ENCODE results near the gene MRO. TPM values are rescaled to one million over a fixed set of nuclear protein-coding genes. Genes with fewer than 3 reads are reported as not detected.
"Not testable (repeated sequence)": the region's sequence is repeated elsewhere in the genome, so short reads cannot be mapped to it uniquely, and the experiment has no call there.

MRO gene
- total RNA-seq, 1 donor = 1.8 TPM

DNA sequence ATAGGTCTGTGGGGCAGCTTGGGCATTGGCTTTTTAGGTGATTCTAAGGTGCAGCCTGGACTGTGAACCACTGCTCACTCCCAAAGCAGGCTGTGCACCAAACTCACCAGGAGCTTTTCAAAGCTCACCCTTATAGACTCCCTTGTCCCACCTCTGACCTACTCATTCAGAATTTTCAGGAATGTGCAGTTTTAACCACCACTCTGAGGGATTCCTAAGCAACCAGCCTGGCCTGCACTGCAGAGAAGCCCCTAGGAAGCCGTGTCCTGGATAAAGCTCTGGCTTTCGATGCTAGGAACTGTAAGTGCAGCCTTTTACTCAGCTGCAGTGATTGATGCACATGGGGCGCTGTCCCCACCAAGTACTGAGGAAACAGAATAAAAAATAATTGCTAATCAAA lies 33.0 kb downstream of the MRO start:
- Histone ChIP-seq H3K9me3 (ENCODE audit: low read depth, low read length) (no peaks in the 10 kb centered on the region), H3K27ac (ENCODE audit: low read depth, low read length) (no peak overlapping the region), H3K4me1 (ENCODE audit: insufficient read depth, low read length) (no peaks in the 10 kb centered on the region), H3K4me3 (ENCODE audit: insufficient read depth, low read length) (no peak overlapping the region), H3K4me2 (ENCODE audit: insufficient read depth, low read length) (no peak overlapping the region), H3K27me3 (ENCODE audit: insufficient read depth, low read length) (no peaks in the 10 kb centered on the region), H3K36me3 (ENCODE audit: insufficient read depth, low read length) (no peaks in the 10 kb centered on the region), H3K79me2 (ENCODE audit: insufficient read depth, low read length) (no peaks in the 10 kb centered on the region), H2AFZ (ENCODE audit: low read length) (no peak overlapping the region), H4K20me1 (ENCODE audit: insufficient read depth, low read length) (no peaks in the 10 kb centered on the region)
- TF ChIP-seq, protein P1, sequence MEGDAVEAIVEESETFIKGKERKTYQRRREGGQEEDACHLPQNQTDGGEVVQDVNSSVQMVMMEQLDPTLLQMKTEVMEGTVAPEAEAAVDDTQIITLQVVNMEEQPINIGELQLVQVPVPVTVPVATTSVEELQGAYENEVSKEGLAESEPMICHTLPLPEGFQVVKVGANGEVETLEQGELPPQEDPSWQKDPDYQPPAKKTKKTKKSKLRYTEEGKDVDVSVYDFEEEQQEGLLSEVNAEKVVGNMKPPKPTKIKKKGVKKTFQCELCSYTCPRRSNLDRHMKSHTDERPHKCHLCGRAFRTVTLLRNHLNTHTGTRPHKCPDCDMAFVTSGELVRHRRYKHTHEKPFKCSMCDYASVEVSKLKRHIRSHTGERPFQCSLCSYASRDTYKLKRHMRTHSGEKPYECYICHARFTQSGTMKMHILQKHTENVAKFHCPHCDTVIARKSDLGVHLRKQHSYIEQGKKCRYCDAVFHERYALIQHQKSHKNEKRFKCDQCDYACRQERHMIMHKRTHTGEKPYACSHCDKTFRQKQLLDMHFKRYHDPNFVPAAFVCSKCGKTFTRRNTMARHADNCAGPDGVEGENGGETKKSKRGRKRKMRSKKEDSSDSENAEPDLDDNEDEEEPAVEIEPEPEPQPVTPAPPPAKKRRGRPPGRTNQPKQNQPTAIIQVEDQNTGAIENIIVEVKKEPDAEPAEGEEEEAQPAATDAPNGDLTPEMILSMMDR (IDR thresholded peaks at IDR 0.05; ENCODE audit: extremely low read depth, low read depth, low read length) = no peak
- no peak for DNase-seq (ENCODE audit: insufficient read length, low spot score, missing footprints)

DNA sequence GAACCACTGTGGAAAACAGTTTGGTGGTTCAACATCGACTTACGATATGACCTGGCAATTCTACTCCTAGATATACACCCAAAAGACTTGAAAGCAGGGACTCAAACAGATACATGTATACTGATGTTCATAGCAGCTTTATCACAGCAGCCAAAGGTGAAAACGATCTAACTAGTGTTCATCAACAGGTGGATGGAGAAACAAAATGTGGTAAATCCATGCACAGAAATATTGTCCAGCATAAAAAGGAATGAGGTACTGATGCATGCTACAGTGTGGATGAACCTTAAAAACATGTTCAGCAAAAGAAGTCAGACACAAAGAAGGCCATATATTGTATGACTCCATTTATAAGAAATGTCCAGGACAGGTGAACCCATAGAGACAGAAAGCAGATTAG lies 36.3 kb downstream of the MRO start:
- no peaks in the 10 kb centered on the region for H4K20me1 ChIP-seq (ENCODE audit: insufficient read depth, low read length)
- H3K27me3 ChIP-seq (ENCODE audit: insufficient read depth, low read length) = no peaks in the 10 kb centered on the region
- H3K27ac ChIP-seq (ENCODE audit: low read depth, low read length) = no peak overlapping the region
- no peak for DNase-seq (ENCODE audit: insufficient read length, low spot score, missing footprints)
- H3K4me3 ChIP-seq (ENCODE audit: insufficient read depth, low read length) = no peak overlapping the region
- no peak overlapping the region for H3K4me2 ChIP-seq (ENCODE audit: insufficient read depth, low read length)
- H3K36me3 ChIP-seq (ENCODE audit: insufficient read depth, low read length) = no peaks in the 10 kb centered on the region
- no peaks in the 10 kb centered on the region for H3K79me2 ChIP-seq (ENCODE audit: insufficient read depth, low read length)
- H2AFZ ChIP-seq (ENCODE audit: low read length) = no peak overlapping the region
- H3K9me3 ChIP-seq (ENCODE audit: low read depth, low read length) = no peaks in the 10 kb centered on the region
- TF ChIP-seq, protein P1 (IDR thresholded peaks at IDR 0.05; ENCODE audit: extremely low read depth, low read depth, low read length) = no peak
- no peaks in the 10 kb centered on the region for H3K4me1 ChIP-seq (ENCODE audit: insufficient read depth, low read length)

DNA sequence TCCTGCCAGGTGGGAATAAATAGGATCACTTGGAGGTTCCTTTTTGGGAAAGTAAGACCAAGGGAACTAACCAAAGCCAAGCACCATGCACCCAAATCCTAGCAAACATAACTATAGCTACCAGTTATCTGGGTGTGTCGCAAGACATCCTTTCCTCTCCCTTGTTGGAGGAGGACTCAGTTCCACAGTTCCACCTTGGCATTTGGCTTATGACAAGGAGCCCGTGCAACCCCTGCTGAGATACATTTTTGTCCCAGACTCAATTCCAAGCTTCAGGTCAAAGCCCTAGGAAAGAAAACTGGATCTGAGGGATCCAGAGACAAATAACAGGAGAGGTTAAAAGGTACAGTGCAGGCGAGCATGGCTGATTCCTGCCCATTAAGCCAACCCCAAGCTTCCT lies 40.8 kb downstream of the MRO start:
- not testable (repeated sequence) for DNase-seq (ENCODE audit: insufficient read length, low spot score, missing footprints); H3K27ac ChIP-seq (ENCODE audit: low read depth, low read length); H3K4me2 ChIP-seq (ENCODE audit: insufficient read depth, low read length); H3K4me3 ChIP-seq (ENCODE audit: insufficient read depth, low read length); H3K9me3 ChIP-seq (ENCODE audit: low read depth, low read length); H4K20me1 ChIP-seq (ENCODE audit: insufficient read depth, low read length); H3K36me3 ChIP-seq (ENCODE audit: insufficient read depth, low read length); H3K79me2 ChIP-seq (ENCODE audit: insufficient read depth, low read length); H3K4me1 ChIP-seq (ENCODE audit: insufficient read depth, low read length); H2AFZ ChIP-seq (ENCODE audit: low read length); H3K27me3 ChIP-seq (ENCODE audit: insufficient read depth, low read length)

DNA sequence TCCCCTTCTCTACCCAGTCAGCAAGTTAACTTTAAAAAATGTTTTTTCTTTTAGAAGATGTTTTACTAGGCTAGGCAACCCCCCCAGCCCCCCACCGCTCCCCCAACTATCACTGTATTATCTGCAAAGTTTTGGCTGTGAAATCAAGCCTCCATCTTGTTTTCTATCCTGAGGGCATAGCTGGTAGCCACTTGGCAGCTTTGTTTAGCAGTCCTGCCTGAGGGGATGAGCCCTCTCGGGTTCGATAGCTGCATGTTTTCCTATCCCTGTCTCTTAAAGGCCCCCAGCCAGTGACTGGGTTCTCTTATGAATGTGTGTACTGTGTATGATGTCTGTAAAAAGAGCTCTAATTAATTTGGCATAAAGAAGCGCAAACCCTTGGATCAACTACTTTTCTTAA lies 43.4 kb downstream of the MRO start:
- H3K27me3 ChIP-seq (ENCODE audit: insufficient read depth, low read length) = no peaks in the 10 kb centered on the region
- no peaks in the 10 kb centered on the region for H3K9me3 ChIP-seq (ENCODE audit: low read depth, low read length)
- H2AFZ ChIP-seq (ENCODE audit: low read length) = no peak overlapping the region
- TF ChIP-seq, protein P1 (IDR thresholded peaks at IDR 0.05; ENCODE audit: extremely low read depth, low read depth, low read length) = no peak
- H3K4me1 ChIP-seq (ENCODE audit: insufficient read depth, low read length) = no peaks in the 10 kb centered on the region
- H3K79me2 ChIP-seq (ENCODE audit: insufficient read depth, low read length) = no peaks in the 10 kb centered on the region
- H4K20me1 ChIP-seq (ENCODE audit: insufficient read depth, low read length) = no peaks in the 10 kb centered on the region
- no peak overlapping the region for H3K27ac ChIP-seq (ENCODE audit: low read depth, low read length)
- DNase-seq (ENCODE audit: insufficient read length, low spot score, missing footprints) = no peak
- H3K4me3 ChIP-seq (ENCODE audit: insufficient read depth, low read length) = no peak overlapping the region
- no peak overlapping the region for H3K4me2 ChIP-seq (ENCODE audit: insufficient read depth, low read length)
- no peaks in the 10 kb centered on the region for H3K36me3 ChIP-seq (ENCODE audit: insufficient read depth, low read length)

DNA sequence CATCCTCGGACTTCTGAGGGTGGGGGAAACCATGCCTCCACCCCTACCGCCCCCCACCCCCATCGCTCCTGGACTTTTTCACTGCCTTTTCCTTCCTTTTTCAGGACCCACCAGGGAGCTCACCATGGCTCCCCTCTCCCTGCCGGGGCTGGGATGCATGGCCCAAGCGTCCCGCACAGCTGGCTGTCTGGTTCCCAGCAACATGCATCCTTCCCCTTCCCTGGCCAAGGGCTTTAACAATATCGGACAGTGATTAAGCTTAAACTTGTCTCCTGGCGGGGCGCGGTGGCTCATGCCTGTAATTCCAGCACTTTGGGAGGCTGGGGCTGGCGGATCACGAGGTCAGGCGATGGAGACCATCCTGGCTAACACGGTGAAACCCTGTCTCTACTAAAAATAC lies 44.1 kb downstream of the MRO start:
- no peaks in the 10 kb centered on the region for H3K36me3 ChIP-seq (ENCODE audit: insufficient read depth, low read length)
- H3K4me1 ChIP-seq (ENCODE audit: insufficient read depth, low read length) = no peaks in the 10 kb centered on the region
- H3K79me2 ChIP-seq (ENCODE audit: insufficient read depth, low read length) = no peaks in the 10 kb centered on the region
- H2AFZ ChIP-seq (ENCODE audit: low read length) = no peak overlapping the region
- H3K9me3 ChIP-seq (ENCODE audit: low read depth, low read length) = no peaks in the 10 kb centered on the region
- H3K27ac ChIP-seq (ENCODE audit: low read depth, low read length) = no peak overlapping the region
- H3K4me3 ChIP-seq (ENCODE audit: insufficient read depth, low read length) = no peak overlapping the region
- no peak overlapping the region for H3K4me2 ChIP-seq (ENCODE audit: insufficient read depth, low read length)
- TF ChIP-seq, protein P1 (IDR thresholded peaks at IDR 0.05; ENCODE audit: extremely low read depth, low read depth, low read length) = no peak
- no peak for DNase-seq (ENCODE audit: insufficient read length, low spot score, missing footprints)
- H4K20me1 ChIP-seq (ENCODE audit: insufficient read depth, low read length) = no peaks in the 10 kb centered on the region
- H3K27me3 ChIP-seq (ENCODE audit: insufficient read depth, low read length) = no peaks in the 10 kb centered on the region

All from osteoblast (primary cell).